Stimulated activated CD8-positive, alpha-beta memory T cell treated with anti-CD3 and anti-CD28 coated beads, Interleukin-7, amount 100 ng/mL, for 4 hours (primary cell): ENCODE results near the gene PROKR2.

Experiments used
- DNase-seq, 2 donors: peaks; one replicate each; pipeline ENCODE4 v3.0.0-alpha.2; 2020; ENCODE audit warnings: low read depth in 2 of 2

Gene PROKR2

GRCh38 chr20:5282561-5282960, 34.2 kb downstream of the PROKR2 start:
- DNase-seq, result no peak

DNA sequence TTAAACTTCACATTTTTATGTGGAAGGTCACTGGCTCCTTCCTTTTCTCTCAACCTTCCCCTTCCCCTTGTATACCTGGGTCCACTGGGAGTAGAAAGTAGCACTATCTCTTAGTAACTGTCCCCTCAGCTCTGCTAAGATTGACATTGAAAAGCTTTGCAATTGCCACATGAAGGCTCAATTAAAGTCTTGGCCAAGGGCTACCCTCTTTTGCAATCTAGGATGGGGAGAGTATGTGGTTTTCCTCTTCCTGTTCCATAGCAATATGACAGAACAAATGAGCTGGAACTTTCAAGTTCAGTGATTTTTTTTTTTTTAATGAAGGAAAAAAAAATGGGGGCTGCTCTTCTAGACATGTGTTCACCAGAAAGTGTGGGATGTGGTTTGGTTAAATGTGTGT, 37.1 kb downstream of the PROKR2 start:
- no peak for DNase-seq

DNA sequence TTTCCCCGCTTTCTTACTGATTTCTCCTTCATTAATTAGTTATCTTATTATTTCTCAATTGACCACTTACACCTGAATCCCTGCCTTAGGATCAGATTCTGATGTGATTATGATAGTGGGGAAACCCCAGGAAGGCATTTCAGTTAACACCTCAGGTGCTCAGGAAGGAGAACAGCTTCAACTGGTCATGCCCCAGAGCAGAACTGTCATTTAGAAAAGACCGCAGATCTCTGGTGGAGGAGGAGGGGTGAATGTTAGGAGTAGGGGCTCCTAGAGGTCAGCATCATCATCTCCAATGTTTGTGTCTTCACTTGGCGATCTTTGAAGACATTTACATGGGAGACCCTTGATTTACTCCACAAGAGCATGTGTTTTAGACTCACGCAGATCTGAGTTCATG, 44.5 kb downstream of the PROKR2 start:
- DNase-seq, result no peak

- no peak for DNase-seq
Observed at GRCh38 chr20:5270603-5271002, 46.2 kb downstream of the PROKR2 start.

DNA sequence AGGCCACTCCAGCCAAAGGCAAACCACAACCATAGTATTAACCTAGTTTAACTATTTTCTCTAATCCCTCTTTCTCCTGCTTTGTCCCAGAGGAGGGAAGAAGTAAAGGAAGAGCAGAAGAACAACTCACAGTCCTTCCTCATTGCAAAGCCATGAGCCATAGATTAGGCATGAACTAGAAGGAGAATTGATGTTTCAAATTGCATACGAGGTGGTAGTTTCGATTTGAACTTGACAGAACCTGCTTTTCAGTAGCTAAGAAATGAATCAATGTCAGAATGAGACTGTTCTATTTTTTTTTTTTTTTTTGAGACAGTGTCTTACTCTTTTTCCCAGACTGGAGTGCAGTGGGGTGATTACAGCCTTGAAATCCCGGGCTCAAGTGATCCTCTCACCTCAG, 48.3 kb downstream of the PROKR2 start:
- DNase-seq, result no peak

DNA sequence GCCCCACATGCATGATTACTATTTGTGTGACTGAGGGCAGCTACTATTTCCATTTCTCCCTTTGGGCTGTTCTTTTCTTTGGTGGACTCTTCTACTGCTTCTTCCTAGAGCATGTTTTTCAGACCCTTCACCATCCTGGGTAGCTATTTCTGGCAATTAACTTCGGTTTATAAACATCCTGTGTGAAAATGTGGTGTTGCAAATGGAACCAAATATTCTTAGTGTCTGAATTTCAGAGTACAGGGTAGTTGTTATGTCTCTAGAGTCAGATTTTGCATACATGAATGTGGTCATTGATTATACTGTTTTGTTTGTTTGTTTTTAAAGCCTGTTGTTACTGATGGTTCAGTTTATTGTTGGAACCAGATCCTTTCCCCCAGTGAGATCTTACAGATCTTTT, 49.7 kb downstream of the PROKR2 start:
- DNase-seq, result no peak
